Measurements from ENCODE around the gene ZCCHC17.
"Not testable (repeated sequence)": the region's sequence is repeated elsewhere in the genome, so short reads cannot be mapped to it uniquely, and the experiment has no call there.

The ZCCHC17 gene

DNA sequence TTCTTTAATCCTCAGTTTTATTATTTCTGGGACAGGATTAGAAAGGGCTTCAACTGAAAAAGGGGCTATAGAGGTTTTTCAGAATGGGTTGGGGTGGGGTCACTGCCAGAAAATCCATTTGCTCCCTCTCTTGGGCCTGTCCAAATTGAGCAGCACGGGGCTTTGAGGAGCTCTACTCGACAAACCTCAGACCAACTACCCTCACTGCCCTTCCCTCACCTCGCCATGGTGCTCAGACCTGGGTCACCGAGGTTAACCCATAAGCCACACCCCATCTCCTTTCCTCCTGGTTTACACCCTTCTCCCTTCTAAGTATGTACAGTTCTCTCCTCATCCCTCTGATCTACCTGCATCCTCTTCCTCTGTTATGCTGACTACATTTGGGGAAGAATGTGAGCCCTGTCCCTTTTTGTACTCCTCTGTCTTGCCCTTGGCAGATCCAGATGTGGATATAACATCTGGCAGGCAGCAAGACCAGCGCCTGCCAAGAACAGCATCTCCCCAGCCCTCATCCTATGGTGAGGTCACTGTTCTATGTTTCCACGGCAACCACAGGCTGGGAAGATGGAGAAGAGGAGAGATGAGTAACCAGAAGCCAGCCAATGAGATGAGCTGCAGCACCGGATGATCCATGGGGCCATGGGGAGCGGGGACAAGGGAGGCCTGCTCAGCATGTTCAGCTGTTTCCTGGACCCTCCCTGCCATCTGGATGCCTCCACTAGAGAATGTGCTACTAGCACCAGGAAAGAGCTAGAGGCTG, 79.7 kb downstream of the ZCCHC17 start:
- Histone ChIP-seq H3K27me3 (ENCODE audit: insufficient read depth, low read length) (no peaks in the 10 kb centered on the region), H3K36me3 (ENCODE audit: insufficient read depth, low read length) (no peaks in the 10 kb centered on the region), H3K4me3 (ENCODE audit: low read length) (no peak overlapping the region), H2AFZ (ENCODE audit: low read depth, low read length) (no peak overlapping the region), H3K9me3 (ENCODE audit: low read length) (no peaks in the 10 kb centered on the region), H3K4me1 (ENCODE audit: insufficient read depth, low read length) (peaks cover 35% of the 10 kb centered on the region)

DNA sequence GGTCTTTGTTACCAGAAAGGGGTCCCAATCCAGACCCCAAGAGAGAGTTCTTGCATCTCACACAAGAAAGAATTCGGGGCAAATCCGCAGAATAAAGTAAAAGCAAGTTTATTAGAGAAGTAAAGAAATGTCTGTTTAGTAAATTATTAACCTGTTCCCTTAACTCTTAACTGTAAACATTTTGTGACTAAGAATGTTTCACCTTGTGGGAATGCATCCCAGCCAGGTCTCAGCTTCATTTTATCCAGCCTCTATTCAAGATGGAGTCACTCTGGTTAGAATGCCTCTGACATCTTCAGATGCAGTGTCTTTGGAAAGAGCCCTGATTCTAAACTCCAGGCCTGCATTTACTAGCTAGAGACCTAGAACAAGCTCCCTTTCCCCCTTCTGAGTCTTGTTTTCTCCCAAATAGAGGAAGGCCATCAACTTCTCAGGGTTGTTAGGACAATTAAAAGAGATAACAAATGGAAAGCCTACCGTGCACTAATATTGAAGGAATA, 80.6 kb downstream of the ZCCHC17 start:
- H3K27me3 ChIP-seq (ENCODE audit: insufficient read depth, low read length) = no peaks in the 10 kb centered on the region
- H2AFZ ChIP-seq (ENCODE audit: low read depth, low read length) = no peak overlapping the region
- H3K36me3 ChIP-seq (ENCODE audit: insufficient read depth, low read length) = no peaks in the 10 kb centered on the region
- H3K4me3 ChIP-seq (ENCODE audit: low read length) = no peak overlapping the region
- H3K9me3 ChIP-seq (ENCODE audit: low read length) = no peaks in the 10 kb centered on the region
- peaks cover 30% of the 10 kb centered on the region for H3K4me1 ChIP-seq (ENCODE audit: insufficient read depth, low read length)

DNA sequence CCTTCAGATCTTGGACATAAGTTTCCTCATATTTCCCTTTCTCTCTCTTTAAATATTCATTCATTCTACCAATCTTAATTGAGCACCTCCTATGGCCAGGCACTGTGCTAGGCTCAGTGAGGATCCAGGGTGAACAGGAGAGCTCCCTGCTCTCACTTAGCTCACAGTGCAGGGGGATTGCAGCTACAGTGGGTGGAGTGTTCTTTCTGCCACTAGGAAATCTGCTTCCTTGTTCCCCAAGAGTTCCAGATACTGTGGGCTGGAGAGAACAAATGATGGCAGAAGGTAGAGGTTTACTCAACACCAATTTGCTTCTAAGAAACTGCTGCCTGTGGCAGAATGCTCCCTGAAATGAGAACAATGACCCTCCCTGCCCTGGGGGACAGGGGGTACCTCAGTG, 81.2 kb downstream of the ZCCHC17 start:
- no peaks in the 10 kb centered on the region for H3K27me3 ChIP-seq (ENCODE audit: insufficient read depth, low read length)
- H3K4me1 ChIP-seq (ENCODE audit: insufficient read depth, low read length) = peaks cover 24% of the 10 kb centered on the region
- no peak overlapping the region for H2AFZ ChIP-seq (ENCODE audit: low read depth, low read length)
- no peaks in the 10 kb centered on the region for H3K36me3 ChIP-seq (ENCODE audit: insufficient read depth, low read length)
- no peak overlapping the region for H3K4me3 ChIP-seq (ENCODE audit: low read length)
- no peaks in the 10 kb centered on the region for H3K9me3 ChIP-seq (ENCODE audit: low read length)

DNA sequence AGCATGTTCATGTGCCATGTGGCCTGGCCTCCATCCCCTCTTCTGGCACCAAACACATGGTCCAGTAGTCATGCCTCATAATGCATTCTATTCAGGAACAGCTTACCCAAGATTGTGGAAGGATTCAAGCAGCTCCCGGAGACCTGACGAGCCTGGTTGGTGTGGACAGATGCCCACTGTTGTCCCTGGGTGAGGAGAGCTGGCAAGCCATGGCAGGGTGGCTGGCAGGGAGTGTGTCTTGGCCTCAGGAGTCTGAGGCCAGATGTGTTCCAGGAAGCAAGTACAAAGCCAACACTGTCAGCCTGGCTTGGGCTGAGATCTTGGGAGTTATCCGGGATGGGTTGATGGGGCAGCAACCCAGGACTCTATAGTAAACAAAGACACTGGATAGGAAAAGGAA, 83.3 kb downstream of the ZCCHC17 start:
- Histone ChIP-seq H3K9me3 (ENCODE audit: low read length) (no peaks in the 10 kb centered on the region), H3K4me1 (ENCODE audit: insufficient read depth, low read length) (peaks cover 15% of the 10 kb centered on the region), H2AFZ (ENCODE audit: low read depth, low read length) (no peak overlapping the region), H3K27me3 (ENCODE audit: insufficient read depth, low read length) (no peaks in the 10 kb centered on the region), H3K4me3 (ENCODE audit: low read length) (no peak overlapping the region), H3K36me3 (ENCODE audit: insufficient read depth, low read length) (no peaks in the 10 kb centered on the region)

DNA sequence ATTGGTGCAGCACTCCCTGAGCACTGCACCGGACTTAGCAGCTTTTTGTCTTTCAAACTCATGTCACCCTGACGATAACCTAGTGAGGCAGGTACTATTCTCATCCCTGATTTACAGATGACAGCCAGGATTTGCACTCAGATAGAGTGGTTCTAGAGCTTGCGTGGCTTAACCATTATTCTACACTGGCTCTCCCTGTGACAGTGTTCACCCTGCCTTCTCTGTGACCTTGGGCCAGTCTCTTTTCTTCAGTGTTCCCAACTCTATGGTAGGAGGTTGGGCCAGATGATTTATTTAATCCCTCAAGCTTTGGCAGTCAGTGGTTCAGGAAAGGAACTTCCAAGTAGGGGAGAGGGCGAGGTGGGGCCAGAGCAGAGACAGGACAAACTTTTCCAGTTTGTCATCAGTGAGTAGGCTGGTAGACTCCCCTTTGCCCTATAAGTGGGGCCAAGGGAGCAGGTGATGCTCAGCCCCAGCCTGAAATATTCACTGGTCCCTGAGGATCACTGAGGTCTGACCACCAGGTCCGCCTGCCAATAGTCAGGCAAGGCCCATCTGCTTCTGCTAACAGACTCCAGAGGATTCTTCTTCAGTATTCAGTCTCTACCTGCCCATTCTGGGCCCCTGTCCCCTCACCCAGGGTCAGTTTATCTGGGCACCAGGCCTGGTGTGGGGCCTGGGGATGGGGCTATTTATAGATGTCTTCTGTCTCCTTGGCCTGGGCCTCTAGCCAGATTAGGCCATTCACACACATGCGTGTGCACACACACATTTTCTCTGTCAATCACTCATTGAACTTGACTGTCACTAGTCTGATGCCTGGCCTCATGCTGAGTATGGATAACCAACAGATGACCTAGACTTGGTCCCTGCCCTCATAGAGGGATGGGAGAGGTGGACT, 84.8 kb downstream of the ZCCHC17 start:
- H3K4me1 ChIP-seq (ENCODE audit: insufficient read depth, low read length) = peaks cover 10% of the 10 kb centered on the region
- H3K4me3 ChIP-seq (ENCODE audit: low read length) = no peak overlapping the region
- H3K36me3 ChIP-seq (ENCODE audit: insufficient read depth, low read length) = no peaks in the 10 kb centered on the region
- H3K27me3 ChIP-seq (ENCODE audit: insufficient read depth, low read length) = no peaks in the 10 kb centered on the region
- no peak overlapping the region for H2AFZ ChIP-seq (ENCODE audit: low read depth, low read length)
- H3K9me3 ChIP-seq (ENCODE audit: low read length) = no peaks in the 10 kb centered on the region

DNA sequence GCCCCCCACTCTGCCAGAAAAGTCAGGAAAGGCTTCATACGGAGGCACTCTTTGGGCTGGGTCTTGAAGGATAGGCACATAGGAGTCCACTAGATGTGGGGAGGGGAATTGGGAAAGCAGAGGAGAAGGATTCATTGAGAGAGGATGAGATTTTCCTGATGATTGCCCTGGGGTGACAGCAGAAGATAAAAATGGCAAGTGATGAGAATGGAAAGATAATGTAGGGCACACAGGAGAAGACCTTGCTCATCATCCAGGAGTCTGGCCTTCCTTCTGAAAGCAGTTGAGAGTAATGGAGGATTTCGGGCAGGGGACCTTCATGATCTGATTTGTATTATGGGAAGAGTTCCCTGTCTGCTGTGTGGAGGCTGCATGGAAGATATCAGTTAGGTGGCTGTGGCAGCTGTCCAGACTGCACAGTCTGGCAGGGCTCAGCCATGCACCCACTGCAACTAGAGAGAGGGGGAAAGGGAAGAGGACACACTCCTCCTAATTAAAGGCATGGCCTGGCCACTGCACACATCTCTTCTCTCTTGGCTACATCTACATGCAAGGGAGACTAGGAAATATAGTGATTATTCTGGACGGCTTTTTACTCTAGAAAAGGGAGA, 85.7 kb downstream of the ZCCHC17 start:
- Histone ChIP-seq H3K4me3 (ENCODE audit: low read length) (no peak overlapping the region), H3K36me3 (ENCODE audit: insufficient read depth, low read length) (no peaks in the 10 kb centered on the region), H2AFZ (ENCODE audit: low read depth, low read length) (no peak overlapping the region), H3K27me3 (ENCODE audit: insufficient read depth, low read length) (no peaks in the 10 kb centered on the region), H3K9me3 (ENCODE audit: low read length) (no peaks in the 10 kb centered on the region), H3K4me1 (ENCODE audit: insufficient read depth, low read length) (peaks cover 3% of the 10 kb centered on the region)

DNA sequence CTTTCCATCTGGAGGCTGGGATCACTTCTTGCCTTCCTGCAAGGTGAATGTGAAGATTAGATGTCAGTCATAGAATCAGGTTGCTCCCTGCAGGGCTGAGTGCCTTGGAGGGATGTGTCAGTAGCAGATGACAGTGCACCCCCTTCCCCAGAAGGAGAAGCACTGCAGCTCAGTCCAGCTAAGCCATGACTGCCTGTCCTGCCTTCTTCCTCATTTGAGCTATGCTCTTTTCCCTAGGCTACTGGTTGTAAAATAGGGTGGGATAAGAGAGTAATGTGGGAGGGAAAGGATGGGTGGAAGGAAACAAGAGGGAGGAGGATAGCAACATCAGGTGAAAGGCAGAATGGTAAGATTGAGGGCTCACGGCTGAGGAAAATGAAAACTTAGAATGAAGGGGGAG, 87.1 kb downstream of the ZCCHC17 start:
- peaks cover 3% of the 10 kb centered on the region for H3K4me1 ChIP-seq (ENCODE audit: insufficient read depth, low read length)
- no peaks in the 10 kb centered on the region for H3K36me3 ChIP-seq (ENCODE audit: insufficient read depth, low read length)
- no peaks in the 10 kb centered on the region for H3K27me3 ChIP-seq (ENCODE audit: insufficient read depth, low read length)
- no peak overlapping the region for H3K4me3 ChIP-seq (ENCODE audit: low read length)
- no peak overlapping the region for H2AFZ ChIP-seq (ENCODE audit: low read depth, low read length)
- no peaks in the 10 kb centered on the region for H3K9me3 ChIP-seq (ENCODE audit: low read length)

DNA sequence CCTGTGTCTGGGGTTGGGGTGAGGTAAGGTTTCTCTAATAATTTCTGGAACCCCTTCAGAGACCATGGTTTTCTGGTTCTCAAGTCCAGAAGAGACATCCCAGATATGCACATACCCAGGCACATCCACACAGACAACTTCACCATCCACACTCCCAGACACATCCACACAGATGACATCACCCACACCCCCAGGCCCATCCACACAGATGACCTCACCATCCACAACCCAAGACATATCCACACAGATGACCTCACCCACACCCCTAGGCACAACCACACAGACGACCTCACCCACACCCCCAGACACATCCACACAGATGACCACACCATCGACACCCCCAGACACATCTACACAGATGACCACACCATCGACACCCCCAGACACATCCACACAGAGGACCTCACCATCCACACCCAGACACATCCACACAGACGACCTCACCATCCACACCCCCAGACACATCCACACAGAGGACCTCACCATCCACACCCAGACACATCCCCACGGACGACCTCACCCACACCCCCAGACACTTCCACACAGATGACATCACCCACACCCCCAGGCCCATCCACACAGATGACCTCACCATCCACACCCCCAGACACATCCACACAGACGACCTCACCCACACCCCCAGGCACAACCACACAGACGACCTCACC, 89.9 kb downstream of the ZCCHC17 start:
- H2AFZ ChIP-seq (ENCODE audit: low read depth, low read length); H3K36me3 ChIP-seq (ENCODE audit: insufficient read depth, low read length); H3K4me3 ChIP-seq (ENCODE audit: low read length); H3K9me3 ChIP-seq (ENCODE audit: low read length); H3K27me3 ChIP-seq (ENCODE audit: insufficient read depth, low read length); H3K4me1 ChIP-seq (ENCODE audit: insufficient read depth, low read length): not testable (repeated sequence)

DNA sequence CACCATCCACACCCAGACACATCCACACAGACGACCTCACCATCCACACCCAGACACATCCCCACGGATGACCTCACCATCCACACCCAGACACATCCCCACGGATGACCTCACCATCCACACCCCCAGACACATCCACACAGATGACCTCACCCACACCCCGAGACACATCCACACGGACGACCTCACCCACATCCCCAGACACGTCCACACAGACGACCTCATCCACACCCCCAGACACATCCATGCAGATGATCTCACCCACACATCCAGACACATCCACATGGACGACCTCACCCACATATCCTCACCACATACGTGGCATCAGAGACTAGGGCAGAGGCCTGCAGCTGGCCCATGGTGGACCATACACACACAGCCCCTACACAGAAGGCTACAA, 90.8 kb downstream of the ZCCHC17 start:
- Histone ChIP-seq H3K4me1 (ENCODE audit: insufficient read depth, low read length) (no peaks in the 10 kb centered on the region), H3K27me3 (ENCODE audit: insufficient read depth, low read length) (no peaks in the 10 kb centered on the region), H3K36me3 (ENCODE audit: insufficient read depth, low read length) (no peaks in the 10 kb centered on the region), H2AFZ (ENCODE audit: low read depth, low read length) (no peak overlapping the region), H3K4me3 (ENCODE audit: low read length) (no peak overlapping the region), H3K9me3 (ENCODE audit: low read length) (no peaks in the 10 kb centered on the region)

DNA sequence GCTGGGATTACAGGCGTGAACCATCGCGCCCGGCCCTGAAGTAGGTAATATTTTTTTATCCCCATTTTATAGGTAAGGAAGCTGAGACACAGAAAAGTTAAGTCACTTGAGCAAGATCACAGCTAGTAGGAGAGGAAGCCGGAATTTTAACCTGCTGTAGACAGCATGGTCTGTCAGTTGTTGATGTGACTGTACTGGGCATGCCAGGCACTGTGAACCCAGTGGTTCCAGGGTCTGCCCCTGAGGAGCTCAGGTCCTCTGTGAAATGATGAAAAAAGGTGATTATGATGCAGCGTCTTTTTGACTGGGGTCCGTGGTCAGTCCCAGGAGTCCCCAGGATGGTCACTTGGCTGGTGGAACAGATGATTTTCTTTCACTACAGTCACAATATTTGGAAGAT, 92.8 kb downstream of the ZCCHC17 start:
- Histone ChIP-seq H2AFZ (ENCODE audit: low read depth, low read length) (no peak overlapping the region), H3K4me3 (ENCODE audit: low read length) (no peak overlapping the region)

DNA sequence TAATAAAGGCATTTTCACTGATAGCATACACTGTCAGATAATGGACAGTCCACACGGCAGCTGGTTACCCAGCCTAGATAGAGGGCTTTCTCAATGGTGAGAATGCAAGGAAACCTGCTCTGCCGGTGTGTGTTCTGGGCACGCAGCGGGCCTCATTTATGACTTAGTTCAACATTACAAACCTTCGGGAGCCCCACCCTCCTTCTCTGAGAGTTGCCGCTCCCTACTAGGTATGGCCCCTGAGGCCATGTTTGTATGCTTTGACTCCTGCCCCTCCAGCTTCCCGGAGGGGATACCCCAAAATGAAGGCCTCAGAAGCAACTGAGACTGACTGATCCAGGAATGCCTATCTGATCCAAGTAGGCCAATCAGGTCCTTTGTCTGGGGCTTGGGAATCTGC, 93.2 kb downstream of the ZCCHC17 start:
- no peaks in the 10 kb centered on the region for H3K9me3 ChIP-seq (ENCODE audit: low read length)
- no peak overlapping the region for H2AFZ ChIP-seq (ENCODE audit: low read depth, low read length)
- H3K27me3 ChIP-seq (ENCODE audit: insufficient read depth, low read length) = no peaks in the 10 kb centered on the region
- H3K4me1 ChIP-seq (ENCODE audit: insufficient read depth, low read length) = peaks cover 4% of the 10 kb centered on the region
- no peaks in the 10 kb centered on the region for H3K36me3 ChIP-seq (ENCODE audit: insufficient read depth, low read length)
- H3K4me3 ChIP-seq (ENCODE audit: low read length) = no peak overlapping the region

More for the DNA sequence above, 92.8 kb downstream of the ZCCHC17 start:
- peaks cover 2% of the 10 kb centered on the region for H3K4me1 ChIP-seq (ENCODE audit: insufficient read depth, low read length)
- no peaks in the 10 kb centered on the region for H3K9me3 ChIP-seq (ENCODE audit: low read length)
- H3K36me3 ChIP-seq (ENCODE audit: insufficient read depth, low read length) = no peaks in the 10 kb centered on the region
- H3K27me3 ChIP-seq (ENCODE audit: insufficient read depth, low read length) = no peaks in the 10 kb centered on the region

DNA sequence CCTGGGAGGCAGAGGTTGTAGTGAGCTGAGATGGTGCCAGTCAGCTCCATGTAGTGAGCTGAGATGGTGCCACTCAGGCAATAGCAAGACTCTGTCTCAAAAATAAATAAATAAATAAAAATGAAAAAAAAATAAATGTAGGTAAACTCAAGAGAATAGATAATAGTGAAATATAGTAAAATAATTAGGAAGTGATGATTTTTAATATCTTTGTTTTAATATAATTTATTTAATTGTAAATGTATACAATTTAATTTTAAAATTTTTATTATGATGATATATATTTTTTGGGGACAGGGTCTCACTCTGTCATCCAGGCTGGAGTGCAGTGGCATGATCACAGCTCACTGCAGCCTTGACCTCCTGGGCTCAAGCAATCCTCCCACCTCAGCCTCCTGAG, 96.6 kb downstream of the ZCCHC17 start:
- Histone ChIP-seq H3K4me1 (ENCODE audit: insufficient read depth, low read length) (peaks cover 4% of the 10 kb centered on the region), H3K27me3 (ENCODE audit: insufficient read depth, low read length) (no peaks in the 10 kb centered on the region), H3K4me3 (ENCODE audit: low read length) (no peak overlapping the region), H3K36me3 (ENCODE audit: insufficient read depth, low read length) (no peaks in the 10 kb centered on the region), H3K9me3 (ENCODE audit: low read length) (no peaks in the 10 kb centered on the region), H2AFZ (ENCODE audit: low read depth, low read length) (no peak overlapping the region)

Measured in neuron (in vitro differentiated cells).